ENCODE measurements around the gene SIX5.
A peak's percentile ranks its signal among the peaks of the same experiment; 100 is the strongest.

The SIX5 gene

DNA sequence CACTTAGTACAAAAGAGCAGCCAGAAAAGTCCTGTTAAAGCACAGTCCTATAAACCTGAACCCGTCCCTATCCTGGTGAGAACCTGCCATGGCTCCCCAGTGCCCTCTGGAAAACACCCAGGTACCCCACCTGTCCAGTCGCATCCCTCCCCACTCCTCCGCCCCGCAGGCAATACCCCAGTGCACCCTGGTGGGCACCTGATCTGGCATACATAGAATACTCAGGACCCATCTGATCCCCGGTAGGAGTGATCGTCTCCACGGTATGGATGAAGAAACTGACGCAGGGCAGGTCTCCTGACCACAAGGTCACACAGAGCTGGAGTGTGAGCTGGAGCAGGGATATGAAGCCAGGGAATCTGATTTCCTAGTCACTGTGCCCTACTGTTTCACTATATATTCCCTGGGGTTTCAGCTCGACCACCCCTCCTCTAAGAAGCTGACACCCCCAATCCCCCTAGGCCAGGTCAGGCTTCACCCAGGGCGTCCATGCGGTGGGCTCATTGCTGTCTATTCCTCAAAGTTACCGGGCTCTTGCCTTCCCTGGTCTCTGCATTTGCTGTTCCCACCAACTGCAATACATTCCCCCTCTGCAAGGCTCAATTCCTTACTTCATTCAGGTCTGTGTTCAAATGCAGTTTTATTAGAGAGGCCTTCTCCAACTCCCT is 50.9 kb downstream of the SIX5 start:
- H3K9ac ChIP-seq (ENCODE audit: low read length): peak overlapping the region; percentile 67
- H3K9me3 ChIP-seq (replicated peaks; ENCODE audit: insufficient read depth, low read length): no peaks in the 10 kb centered on the region
- peaks cover 59% of the 10 kb centered on the region for H3K79me2 ChIP-seq (ENCODE audit: low read length)
- H3K27me3 ChIP-seq (replicated peaks; ENCODE audit: insufficient read depth, low read length): no peaks in the 10 kb centered on the region
- no peaks in the 10 kb centered on the region; the same call in 1 of the 2 replicates for H3K36me3 ChIP-seq (replicated peaks; ENCODE audit: insufficient read depth, low read length)
- no peak for DNase-seq
- TF ChIP-seq EZH2 (optimal IDR thresholded peaks at IDR 0.05; ENCODE audit: low read depth, low read length) (no peak), EZH2phosphoT487 (IDR thresholded peaks at IDR 0.05; ENCODE audit: low read length) (no peak)
- TF ChIP-seq, protein P1, sequence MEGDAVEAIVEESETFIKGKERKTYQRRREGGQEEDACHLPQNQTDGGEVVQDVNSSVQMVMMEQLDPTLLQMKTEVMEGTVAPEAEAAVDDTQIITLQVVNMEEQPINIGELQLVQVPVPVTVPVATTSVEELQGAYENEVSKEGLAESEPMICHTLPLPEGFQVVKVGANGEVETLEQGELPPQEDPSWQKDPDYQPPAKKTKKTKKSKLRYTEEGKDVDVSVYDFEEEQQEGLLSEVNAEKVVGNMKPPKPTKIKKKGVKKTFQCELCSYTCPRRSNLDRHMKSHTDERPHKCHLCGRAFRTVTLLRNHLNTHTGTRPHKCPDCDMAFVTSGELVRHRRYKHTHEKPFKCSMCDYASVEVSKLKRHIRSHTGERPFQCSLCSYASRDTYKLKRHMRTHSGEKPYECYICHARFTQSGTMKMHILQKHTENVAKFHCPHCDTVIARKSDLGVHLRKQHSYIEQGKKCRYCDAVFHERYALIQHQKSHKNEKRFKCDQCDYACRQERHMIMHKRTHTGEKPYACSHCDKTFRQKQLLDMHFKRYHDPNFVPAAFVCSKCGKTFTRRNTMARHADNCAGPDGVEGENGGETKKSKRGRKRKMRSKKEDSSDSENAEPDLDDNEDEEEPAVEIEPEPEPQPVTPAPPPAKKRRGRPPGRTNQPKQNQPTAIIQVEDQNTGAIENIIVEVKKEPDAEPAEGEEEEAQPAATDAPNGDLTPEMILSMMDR (IDR thresholded peaks at IDR 0.05; ENCODE audit: low read length): no peak
- peaks cover 10% of the 10 kb centered on the region; the same call in 1 of the 2 replicates for H3F3A ChIP-seq (ENCODE audit: insufficient read depth, low read length)
- H3K4me3 ChIP-seq (ENCODE audit: low read length): peak overlapping the region; percentile 57
- H3K27ac ChIP-seq (ENCODE audit: low read length): peak overlapping the region; percentile 67; the same call in 1 of the 2 replicates
- H3K4me1 ChIP-seq (ENCODE audit: low read length): peaks cover 14% of the 10 kb centered on the region
- H3K4me2 ChIP-seq (ENCODE audit: low read depth, low read length): peak overlapping the region; percentile 80
- no peaks in the 10 kb centered on the region for H3K9me2 ChIP-seq (replicated peaks; ENCODE audit: insufficient read depth, low read length)
- H4K20me1 ChIP-seq (ENCODE audit: insufficient read depth, low read length): no peaks in the 10 kb centered on the region
- H2AFZ ChIP-seq (ENCODE audit: low read length): peak overlapping the region; percentile 23

DNA sequence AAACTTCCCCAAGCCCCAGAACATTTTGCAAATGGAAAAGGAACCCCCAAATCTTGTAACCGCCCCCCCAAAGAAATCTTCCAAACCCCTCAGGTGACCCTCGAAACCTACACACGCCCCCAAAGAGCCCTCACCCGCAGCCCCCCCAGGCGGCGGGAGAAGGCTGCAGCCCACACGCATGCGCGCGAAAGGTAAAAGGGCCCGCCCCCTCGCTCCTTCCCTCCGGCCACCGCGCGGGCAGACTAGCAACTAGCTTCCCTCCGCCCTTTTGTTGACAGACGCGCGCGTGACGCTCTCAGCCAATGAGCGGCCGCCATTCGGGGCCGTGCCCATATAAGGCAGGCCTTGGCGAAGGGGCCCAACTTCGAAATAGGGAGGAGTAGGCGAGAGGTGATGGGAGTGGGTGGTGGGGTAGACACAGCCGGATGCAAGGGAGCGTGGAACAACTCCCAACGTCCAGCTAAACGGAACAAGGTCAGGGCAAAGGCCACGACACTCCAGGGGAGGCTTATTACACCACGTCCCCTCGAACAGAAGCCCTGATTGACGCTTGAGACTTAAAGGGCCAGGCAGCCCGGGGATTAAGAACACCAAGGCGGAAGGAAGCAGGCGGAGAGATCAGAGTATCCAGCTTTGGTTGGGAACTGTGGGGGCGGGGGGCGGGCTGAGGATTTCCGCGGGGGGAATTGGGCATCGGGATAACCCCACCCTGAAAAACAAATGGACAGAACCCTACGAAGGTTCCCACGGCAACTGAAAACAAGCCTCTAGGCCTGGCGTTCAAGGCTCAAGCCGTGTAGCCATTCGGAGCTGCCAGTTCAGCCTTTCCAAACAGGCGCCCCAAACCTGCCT is 51.7 kb downstream of the SIX5 start:
- no peaks in the 10 kb centered on the region for H3K9me3 ChIP-seq (replicated peaks; ENCODE audit: insufficient read depth, low read length)
- H3K27ac ChIP-seq (ENCODE audit: low read length): peak overlapping the region; percentile 67; the same call in 1 of the 2 replicates
- peak overlapping the region; percentile 78 for H3K4me3 ChIP-seq (ENCODE audit: low read length)
- peak overlapping the region; percentile 88 for H3K4me2 ChIP-seq (ENCODE audit: low read depth, low read length)
- H3K9ac ChIP-seq (ENCODE audit: low read length): peak overlapping the region; percentile 75
- H3K36me3 ChIP-seq (replicated peaks; ENCODE audit: insufficient read depth, low read length): no peaks in the 10 kb centered on the region
- peaks cover 66% of the 10 kb centered on the region for H3K79me2 ChIP-seq (ENCODE audit: low read length)
- H3K4me1 ChIP-seq (ENCODE audit: low read length): peaks cover 14% of the 10 kb centered on the region
- peaks cover 10% of the 10 kb centered on the region; the same call in 1 of the 2 replicates for H3F3A ChIP-seq (ENCODE audit: insufficient read depth, low read length)
- no peaks in the 10 kb centered on the region for H4K20me1 ChIP-seq (ENCODE audit: insufficient read depth, low read length)
- TF ChIP-seq, protein P1 (IDR thresholded peaks at IDR 0.05; ENCODE audit: low read length): no peak; the same call in 1 of the 2 replicates
- TF ChIP-seq EZH2 (optimal IDR thresholded peaks at IDR 0.05; ENCODE audit: low read depth, low read length): no peak
- no peak for TF ChIP-seq EZH2phosphoT487 (IDR thresholded peaks at IDR 0.05; ENCODE audit: low read length)
- DNase-seq: peak; percentile 99
- H2AFZ ChIP-seq (ENCODE audit: low read length): peak overlapping the region; percentile 67
- no peaks in the 10 kb centered on the region for H3K9me2 ChIP-seq (replicated peaks; ENCODE audit: insufficient read depth, low read length)
- H3K27me3 ChIP-seq (replicated peaks; ENCODE audit: insufficient read depth, low read length): no peaks in the 10 kb centered on the region

DNA sequence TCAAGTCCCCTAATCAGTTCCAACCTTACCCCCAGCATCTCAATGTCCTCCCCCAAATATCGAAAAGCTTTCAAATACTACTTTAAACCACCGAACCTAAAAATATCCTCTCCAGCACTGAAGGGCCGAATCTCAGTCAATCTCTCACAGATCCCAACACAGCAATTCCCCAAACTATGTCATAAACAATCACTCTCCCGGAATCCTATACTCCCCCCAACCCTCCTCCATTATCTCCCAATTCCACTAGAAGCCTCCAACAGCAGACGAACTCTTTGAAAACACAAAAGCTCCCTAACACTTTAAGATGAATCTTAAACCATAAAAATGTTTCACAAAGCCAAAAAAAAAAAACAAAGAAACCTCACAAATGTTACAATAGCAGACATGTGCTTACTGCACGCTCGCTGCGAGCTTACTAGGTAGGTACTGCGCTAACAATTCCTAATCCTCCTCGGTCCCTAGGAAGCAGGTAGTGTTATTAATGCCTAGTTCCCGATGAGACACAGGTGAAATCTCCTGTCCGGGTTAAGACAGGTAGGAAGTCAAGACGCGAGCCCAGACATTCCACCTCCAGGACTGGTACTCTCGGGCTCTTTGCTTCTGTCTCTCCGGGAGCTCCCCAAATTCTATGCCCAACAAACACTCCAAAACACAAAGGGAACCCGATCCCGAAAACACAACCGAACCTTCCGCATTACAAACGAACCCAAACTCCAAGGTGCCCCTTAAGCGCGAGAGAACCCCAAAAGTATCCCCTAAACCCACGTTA is 52.5 kb downstream of the SIX5 start:
- Histone ChIP-seq H3K4me3 (ENCODE audit: low read length) (peak overlapping the region; percentile 78), H2AFZ (ENCODE audit: low read length) (peak overlapping the region; percentile 67), H3F3A (ENCODE audit: insufficient read depth, low read length) (peaks cover 10% of the 10 kb centered on the region; the same call in 1 of the 2 replicates), H3K36me3 (replicated peaks; ENCODE audit: insufficient read depth, low read length) (no peaks in the 10 kb centered on the region), H3K9me2 (replicated peaks; ENCODE audit: insufficient read depth, low read length) (no peaks in the 10 kb centered on the region), H3K27me3 (replicated peaks; ENCODE audit: insufficient read depth, low read length) (no peaks in the 10 kb centered on the region), H4K20me1 (ENCODE audit: insufficient read depth, low read length) (no peaks in the 10 kb centered on the region), H3K4me2 (ENCODE audit: low read depth, low read length) (peak overlapping the region; percentile 88), H3K79me2 (ENCODE audit: low read length) (peaks cover 69% of the 10 kb centered on the region), H3K9me3 (replicated peaks; ENCODE audit: insufficient read depth, low read length) (no peaks in the 10 kb centered on the region), H3K27ac (ENCODE audit: low read length) (peak overlapping the region; percentile 40; the same call in 1 of the 2 replicates), H3K4me1 (ENCODE audit: low read length) (peaks cover 14% of the 10 kb centered on the region), H3K9ac (ENCODE audit: low read length) (peak overlapping the region; percentile 75)
- DNase-seq: peak; percentile 30
- TF ChIP-seq, protein P1 (IDR thresholded peaks at IDR 0.05; ENCODE audit: low read length): no peak
- TF ChIP-seq EZH2 (optimal IDR thresholded peaks at IDR 0.05; ENCODE audit: low read depth, low read length): no peak
- no peak for TF ChIP-seq EZH2phosphoT487 (IDR thresholded peaks at IDR 0.05; ENCODE audit: low read length)

Data from MM.1S (cell line).